NOMO-1 treated with DMSO at 0.1 percent for 48 hours (cell line): ENCODE measurements around the gene TLE4.
"Not testable (repeated sequence)": the region's sequence is repeated elsewhere in the genome, so short reads cannot be mapped to it uniquely, and the experiment has no call there.

Experiments used
- DNase-seq: peaks from one replicate; lab custom pipeline; 2025; ENCODE audit not compliant: unreplicated experiment; lab: John Stamatoyannopoulos, UW

Gene TLE4

GRCh38 chr9:79598562-79599345, 27.0 kb downstream of the TLE4 start:
- no peak for DNase-seq

- DNase-seq = no peak
Observed at GRCh38 chr9:79600466-79600865, 28.7 kb downstream of the TLE4 start.

- DNase-seq = no peak
Observed at GRCh38 chr9:79603222-79603920, 31.6 kb downstream of the TLE4 start.

GRCh38 chr9:79604149-79604548, 32.4 kb downstream of the TLE4 start:
- no peak for DNase-seq

- DNase-seq = peak; percentile 6
Observed at GRCh38 chr9:79604921-79605562, 33.3 kb downstream of the TLE4 start.

GRCh38 chr9:79606529-79606928, 34.8 kb downstream of the TLE4 start:
- DNase-seq = not testable (repeated sequence)

- DNase-seq = no peak
Observed at GRCh38 chr9:79609468-79610018, 37.8 kb downstream of the TLE4 start.

- no peak for DNase-seq
Observed at GRCh38 chr9:79610019-79610631, 38.4 kb downstream of the TLE4 start.

GRCh38 chr9:79610791-79611614, 39.2 kb downstream of the TLE4 start:
- DNase-seq = peak; percentile 82

GRCh38 chr9:79613145-79613544, 41.4 kb downstream of the TLE4 start:
- no peak for DNase-seq

- DNase-seq = no peak
Observed at GRCh38 chr9:79615038-79615437, 43.3 kb downstream of the TLE4 start.

GRCh38 chr9:79616013-79616412, 44.2 kb downstream of the TLE4 start:
- DNase-seq = no peak

- DNase-seq = no peak
Observed at GRCh38 chr9:79616971-79617370, 45.2 kb downstream of the TLE4 start.

GRCh38 chr9:79617395-79617794, 45.6 kb downstream of the TLE4 start:
- no peak for DNase-seq

GRCh38 chr9:79619930-79620329, 48.2 kb downstream of the TLE4 start:
- no peak for DNase-seq

GRCh38 chr9:79621916-79622575, 50.3 kb downstream of the TLE4 start:
- no peak for DNase-seq

- peak; percentile 78 for DNase-seq
Observed at GRCh38 chr9:79623799-79624721, 52.3 kb downstream of the TLE4 start.

- no peak for DNase-seq
Observed at GRCh38 chr9:79629721-79630120, 58.0 kb downstream of the TLE4 start.
